Measurements from ENCODE around the gene SEPTIN5.

Gene SEPTIN5

DNA sequence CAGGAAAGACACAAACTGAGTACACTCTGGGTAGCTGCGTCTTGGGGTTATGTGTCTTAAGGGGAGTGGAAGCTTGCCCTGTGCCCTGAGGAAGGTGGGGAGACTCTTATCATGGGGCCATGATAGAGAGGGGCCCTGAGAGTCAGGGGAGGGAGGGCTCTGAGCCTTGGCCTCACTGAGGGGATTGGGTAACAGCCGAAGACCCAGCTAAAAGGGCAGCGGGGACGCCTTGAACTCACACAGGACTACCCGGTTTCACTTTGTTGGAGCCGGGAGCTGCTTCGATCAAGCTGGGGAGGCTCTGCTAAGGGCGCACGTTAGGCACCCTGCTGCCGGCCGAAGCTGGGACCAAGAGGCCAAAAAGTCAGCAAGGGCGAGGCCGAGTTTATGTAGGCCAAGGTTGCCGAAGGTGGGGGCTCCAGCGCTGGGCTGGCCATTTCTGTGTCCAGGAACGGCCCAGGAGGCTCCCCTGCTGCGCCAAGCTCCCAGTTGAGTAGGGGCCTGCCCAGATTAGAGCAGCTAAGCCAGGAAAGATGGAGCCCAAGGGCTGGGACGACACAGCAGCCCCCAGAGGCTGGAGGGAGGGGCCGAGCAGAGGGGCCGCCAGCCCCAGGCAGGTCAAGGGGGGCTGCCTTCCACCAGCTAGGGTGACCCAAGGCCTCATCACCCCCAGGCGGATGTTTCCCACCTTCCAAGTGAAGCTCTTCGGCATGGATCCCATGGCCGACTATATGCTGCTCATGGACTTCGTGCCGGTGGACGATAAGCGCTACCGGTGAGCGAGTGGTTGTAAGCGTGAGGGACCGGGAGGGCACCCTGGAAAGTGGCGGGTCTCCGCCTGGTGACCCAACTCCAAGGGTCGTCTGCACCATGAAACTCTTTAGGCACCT lies 48.5 kb downstream of the SEPTIN5 start:
- no peak for DNase-seq

DNA sequence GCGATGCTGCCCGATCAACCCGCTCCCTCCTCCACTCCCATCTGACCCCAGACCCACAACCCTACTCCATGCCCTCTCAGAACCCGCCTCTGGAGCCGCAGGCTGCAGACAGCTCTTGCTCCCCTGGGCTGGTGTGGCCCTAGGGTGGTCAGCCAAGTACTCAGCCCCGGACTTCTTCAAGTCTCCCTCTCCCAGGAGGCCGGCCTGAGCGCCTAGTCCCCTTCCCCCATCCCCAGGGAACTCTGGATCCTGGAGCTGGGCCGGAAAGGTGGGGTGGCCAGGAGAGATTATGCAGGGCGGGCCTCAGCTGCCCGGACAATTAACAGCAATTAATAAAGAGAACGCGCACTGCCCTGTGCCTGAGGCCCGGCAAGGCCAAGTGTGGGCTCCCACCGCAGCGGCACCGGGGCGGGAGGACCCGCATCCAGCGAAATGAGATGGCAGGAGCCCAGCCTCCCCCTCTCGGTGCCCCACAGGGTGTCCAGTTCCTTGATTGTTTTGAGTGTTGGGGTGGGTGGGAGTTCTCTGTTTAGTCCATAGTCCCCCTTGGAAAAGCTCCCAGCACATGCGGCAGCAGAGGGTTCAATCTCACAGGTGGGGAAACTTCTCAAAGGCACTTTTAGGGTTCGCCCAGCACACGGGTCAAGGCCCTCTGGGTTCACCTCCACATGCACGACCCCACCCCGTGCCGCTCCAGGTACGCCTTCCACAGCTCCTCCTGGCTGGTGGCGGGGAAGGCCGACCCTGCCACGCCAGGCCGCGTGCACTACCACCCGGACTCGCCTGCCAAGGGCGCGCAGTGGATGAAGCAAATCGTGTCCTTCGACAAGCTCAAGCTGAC lies 49.4 kb downstream of the SEPTIN5 start:
- no peak for DNase-seq

DNA sequence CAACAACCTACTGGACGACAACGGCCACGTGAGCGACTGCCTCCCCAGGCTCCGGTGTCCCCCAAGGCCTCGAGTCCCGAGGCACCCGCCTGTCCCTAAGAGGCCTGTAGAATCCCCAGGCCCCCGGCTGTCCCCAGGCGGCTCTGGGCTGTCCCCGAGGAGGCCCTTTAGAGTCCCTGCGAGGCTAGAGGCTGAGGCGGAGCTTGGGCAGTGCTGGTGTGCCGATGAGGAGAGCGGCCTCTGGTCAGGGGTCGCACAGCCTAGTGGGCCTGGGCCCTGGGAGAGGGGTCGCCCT lies 49.9 kb downstream of the SEPTIN5 start:
- no peak for DNase-seq

DNA sequence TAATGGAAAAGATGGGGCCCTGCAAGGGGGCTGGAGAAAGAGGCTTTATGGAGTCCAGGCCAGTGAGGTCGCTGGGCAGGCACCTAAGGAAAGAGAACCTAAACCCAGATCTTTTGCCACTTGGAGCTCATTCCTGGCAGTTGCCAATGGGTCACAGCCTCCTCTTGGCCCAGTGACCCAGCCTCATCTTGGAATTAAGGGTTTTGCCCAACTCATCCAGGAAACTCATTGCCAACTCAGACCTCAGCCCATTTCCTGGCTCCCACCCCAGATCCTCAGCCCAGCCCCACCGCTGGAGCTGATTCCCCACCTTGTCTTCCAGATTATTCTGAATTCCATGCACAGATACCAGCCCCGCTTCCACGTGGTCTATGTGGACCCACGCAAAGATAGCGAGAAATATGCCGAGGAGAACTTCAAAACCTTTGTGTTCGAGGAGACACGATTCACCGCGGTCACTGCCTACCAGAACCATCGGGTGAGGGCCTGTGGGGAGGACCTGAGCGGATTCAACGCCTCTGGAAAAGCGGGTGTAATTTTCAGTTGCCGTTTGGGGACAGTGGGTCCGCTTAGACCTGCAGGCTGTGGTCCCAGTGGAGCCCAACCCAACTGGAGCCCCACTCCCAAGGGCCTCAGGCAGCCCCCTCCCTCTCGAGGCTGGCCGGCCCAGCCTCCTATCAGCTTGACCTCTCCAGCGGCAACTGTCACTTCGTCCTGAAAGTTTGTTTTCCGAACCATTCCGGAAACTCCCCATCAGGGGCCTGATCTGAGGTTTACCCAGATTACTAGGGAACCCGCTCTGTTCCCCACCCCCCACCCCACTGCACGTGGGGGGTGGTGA lies 50.6 kb downstream of the SEPTIN5 start:
- DNase-seq = no peak

DNA sequence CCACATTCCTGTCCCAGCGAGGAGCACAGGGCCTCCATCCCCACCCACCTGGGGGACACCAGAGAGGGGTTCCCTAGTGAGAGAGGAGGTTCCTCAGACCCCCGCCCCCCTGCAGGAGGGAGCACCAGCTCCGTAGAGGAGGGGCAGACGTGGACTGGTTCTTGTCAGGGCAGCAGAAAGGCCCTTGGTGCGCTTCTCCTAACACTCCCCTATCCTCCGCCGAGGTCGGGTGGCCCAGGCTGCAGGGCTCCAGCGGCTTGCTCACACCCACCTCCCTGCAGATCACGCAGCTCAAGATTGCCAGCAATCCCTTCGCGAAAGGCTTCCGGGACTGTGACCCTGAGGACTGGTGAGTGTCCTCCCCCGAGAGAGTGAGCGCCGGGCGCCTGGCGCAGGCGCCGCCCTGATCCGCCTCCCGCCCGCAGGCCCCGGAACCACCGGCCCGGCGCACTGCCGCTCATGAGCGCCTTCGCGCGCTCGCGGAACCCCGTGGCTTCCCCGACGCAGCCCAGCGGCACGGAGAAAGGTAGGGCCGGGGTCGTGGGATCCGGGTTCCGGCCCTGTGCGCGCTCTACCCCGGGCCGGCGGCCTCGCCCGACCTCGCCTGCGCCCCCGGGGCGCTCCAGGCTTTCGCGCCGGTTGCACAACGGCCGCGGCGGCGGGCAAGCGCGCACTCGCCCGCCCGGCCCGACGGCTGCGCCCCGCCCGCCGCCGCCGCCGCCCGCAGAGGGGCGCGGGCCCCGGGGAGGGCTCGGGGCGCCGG lies 51.4 kb downstream of the SEPTIN5 start:
- DNase-seq = no peak

DNA sequence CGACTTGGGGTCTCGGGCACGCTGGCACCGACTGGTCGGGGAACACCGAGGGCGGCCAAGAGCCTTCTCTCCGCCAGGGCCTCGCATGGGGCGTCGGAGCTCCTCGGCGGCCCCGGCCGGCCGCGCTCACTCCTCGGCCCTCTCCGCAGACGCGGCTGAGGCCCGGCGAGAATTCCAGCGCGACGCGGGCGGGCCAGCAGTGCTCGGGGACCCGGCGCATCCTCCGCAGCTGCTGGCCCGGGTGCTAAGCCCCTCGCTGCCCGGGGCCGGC lies 51.9 kb downstream of the SEPTIN5 start:
- no peak for DNase-seq

DNA sequence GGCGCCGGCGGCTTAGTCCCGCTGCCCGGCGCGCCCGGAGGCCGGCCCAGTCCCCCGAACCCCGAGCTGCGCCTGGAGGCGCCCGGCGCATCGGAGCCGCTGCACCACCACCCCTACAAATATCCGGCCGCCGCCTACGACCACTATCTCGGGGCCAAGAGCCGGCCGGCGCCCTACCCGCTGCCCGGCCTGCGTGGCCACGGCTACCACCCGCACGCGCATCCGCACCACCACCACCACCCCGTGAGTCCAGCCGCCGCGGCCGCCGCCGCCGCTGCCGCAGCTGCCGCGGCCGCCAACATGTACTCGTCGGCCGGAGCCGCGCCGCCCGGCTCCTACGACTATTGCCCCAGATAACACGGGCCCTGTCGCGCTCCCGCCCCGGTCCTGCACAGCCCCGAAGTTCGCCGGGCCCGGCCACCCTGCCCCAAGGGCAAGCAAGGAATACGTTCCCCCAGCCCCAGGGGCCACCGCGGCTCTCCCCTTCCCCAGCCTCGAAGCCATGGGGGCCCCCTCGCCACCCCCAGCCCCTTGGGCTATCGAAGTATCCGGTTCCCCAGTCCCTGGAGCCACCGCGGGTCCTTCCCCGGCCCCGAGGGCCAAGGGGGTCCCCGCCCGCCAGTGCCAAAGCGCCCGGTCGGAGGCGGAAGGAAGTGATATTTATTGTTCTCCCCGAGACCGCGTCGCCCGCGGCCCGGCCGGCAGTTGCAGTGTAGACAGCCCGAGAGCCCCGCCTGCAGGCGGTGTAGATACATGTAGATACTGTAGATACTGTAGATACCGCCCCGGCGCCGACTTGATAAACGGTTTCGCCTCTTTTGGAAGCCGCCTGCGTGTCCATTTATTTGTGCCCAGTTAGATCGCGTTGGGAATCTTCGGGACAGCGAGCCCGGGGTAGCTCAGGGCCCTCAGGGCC lies 52.5 kb downstream of the SEPTIN5 start:
- no peak for DNase-seq

DNA sequence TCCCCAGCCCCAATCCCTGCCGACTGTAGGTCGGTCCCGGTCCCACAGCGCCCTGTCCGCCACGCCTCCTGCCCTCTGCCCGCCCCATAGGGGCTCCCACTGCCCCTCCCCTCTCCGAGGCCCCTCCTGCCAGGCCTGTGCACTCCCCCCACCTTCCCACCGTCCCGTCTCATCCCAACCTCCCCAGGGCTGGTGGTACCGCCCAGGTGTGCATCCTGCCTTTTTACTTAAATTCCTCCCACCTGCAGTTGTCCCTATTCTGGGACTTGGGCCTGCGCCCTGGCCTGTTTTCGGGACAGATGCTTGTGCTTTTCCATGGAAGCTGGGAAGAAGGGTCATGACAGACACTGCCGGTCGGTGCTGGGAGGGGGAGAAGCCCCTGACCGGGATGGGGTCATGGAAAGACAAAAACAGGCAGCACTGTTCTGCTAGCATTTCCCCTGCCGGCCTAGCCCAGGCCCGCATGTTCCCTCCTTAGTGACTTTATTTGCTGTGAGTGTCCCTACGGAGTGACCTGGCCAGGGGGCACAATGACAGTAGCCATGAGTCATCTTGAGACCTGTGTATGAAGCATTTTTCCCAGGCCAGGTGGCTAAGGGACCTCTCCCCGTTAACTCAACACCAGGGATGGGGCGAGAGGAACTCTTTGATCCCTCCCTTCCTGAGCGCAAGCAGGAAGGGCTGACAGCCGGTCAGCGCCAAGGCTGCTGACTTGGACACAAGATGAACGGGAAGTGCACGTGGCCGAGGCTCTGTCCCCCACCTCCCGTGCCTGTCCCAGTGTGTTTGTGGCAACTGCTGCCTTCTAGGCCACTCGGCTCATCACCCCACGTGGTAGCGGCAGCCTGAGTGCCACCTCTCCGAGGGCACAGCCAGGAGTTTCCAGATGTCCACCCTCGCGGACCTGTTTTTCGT lies 53.4 kb downstream of the SEPTIN5 start:
- no peak for DNase-seq

DNA sequence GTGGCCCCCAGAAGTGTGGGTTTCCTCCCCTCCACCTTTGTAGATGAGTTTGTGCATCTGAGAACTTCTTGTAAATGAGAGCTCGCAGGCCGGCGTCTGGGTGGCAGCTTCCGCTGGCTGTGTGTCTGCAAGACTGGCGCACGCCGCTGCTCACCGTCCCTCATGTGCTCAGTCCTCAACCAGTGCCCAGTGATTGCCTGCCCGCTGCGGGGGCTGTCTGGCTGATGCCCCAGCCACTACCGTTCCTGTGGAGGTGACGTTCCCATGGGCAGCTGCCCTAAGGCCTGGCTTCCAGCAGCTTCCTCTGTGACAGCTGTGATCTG lies 55.1 kb downstream of the SEPTIN5 start:
- no peak for DNase-seq

DNA sequence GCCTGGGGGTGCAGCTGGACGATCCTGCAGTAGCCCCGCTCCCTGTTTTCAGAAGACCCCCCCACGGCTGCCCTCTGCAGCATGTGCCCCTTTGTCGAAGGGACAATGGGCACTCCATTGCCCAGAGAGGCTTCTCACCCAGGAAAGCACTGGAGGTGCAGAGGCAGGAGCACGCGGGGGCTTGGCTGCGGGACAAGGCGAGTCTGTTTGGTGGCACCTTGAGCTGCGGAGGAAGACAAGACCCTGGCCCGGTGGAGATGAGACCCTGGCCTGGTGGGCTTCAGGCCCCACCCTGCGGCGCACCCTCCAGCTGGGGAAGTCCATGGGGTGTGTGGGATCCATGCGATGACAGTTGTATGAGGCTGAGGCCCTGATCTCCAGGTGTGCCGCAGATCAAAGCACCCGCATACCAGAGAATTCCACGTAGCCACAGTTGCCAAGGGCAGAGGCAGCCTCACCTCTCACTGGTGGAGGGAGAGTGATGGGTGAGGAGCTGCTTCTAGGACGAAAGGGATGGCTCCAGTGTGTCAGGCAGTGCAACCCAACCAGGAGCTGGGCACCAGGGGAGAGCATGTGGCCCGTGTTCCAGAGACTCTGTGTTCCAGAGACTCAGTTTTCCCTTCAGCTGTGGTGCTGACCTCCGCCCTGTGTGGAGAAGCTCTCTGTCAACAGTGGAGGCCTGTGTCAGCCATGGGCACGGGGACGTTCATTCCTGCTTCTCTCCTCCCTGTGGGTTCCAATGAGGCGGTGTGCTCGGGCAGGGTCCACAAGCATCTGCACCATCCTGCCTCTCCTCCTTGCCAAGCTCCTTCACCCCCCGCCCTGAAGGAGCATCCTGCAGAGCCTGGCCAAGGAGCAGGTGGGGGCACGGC lies 56.3 kb downstream of the SEPTIN5 start:
- DNase-seq = no peak

DNA sequence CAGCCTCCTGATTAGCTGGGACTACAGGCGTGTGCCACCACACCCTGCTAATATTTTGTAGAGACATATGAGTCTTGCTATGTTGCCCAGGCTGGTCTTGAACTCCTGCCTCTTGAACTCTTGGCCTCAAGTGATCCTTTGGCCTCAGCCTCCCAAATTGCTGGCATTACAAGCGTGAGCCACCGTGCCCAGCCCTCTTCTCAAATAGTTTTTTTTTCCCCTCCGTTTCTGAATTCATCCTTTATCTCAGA lies 58.0 kb downstream of the SEPTIN5 start:
- DNase-seq = no peak
